Activated CD8-positive, alpha-beta T cell treated with anti-CD3 and anti-CD28 coated beads, Interleukin-2, amount 10 ng/mL, durations not matched to agents 7 days and 5 days (primary cell): ENCODE data around the gene CDC42BPG. TPM values are rescaled to one million over a fixed set of nuclear protein-coding genes. Genes with fewer than 3 reads are reported as not detected.

Experiments used
- ATAC-seq: fragments of 150-1000 bp; cut with Tn5 transposase; one replicate; pipeline ENCODE4 v1.10.0; 2021; ENCODE audit warnings: moderate library complexity
- CTCF ChIA-PET: fragments of 350-600 bp; sonication (Branson Sonifier 250); formaldehyde crosslinking; loops from one replicate; lab custom pipeline; 2021; ENCODE audit warnings: antibody characterized with exemption; lab: Charles Lee
- POLR2A ChIA-PET: fragments of 350-600 bp; sonication (Branson Sonifier 250); formaldehyde crosslinking; loops from one replicate; lab custom pipeline; 2021; ENCODE audit warnings: antibody characterized with exemption; lab: Charles Lee
- DNase-seq: peaks from one replicate; pipeline ENCODE4 v3.0.0-alpha.2; 2020
- H3K27ac Mint-ChIP-seq: one replicate; pipeline ENCODE4 v1.8.0; 2021; ENCODE audit warnings: mild to moderate bottlenecking, mixed read lengths
- H3K27me3 Mint-ChIP-seq: one replicate; pipeline ENCODE4 v1.8.0; 2021; ENCODE audit warnings: low read depth, mixed read lengths
- H3K36me3 Mint-ChIP-seq: one replicate; pipeline ENCODE4 v1.8.0; 2021; ENCODE audit warnings: low read depth, mixed read lengths
- H3K4me1 Mint-ChIP-seq: one replicate; pipeline ENCODE4 v1.8.0; 2021; ENCODE audit warnings: low read depth, mixed read lengths
- H3K4me3 Mint-ChIP-seq: one replicate; pipeline ENCODE4 v1.8.0; 2021; ENCODE audit warnings: mild to moderate bottlenecking, mixed read lengths
- H3K9me3 Mint-ChIP-seq: one replicate; pipeline ENCODE4 v1.8.0; 2022; ENCODE audit warnings: mixed read lengths; ENCODE audit not compliant: insufficient read depth
- total RNA-seq, 2 experiments: library from RNA; stranded (reverse); gene quantifications; one replicate each; pipeline ENCODE4 v1.2.3, GENCODE V29; 2021

CDC42BPG gene
- total RNA-seq, 2 experiments from 2014 or later, result 0.61 to 1.2 TPM

DNA sequence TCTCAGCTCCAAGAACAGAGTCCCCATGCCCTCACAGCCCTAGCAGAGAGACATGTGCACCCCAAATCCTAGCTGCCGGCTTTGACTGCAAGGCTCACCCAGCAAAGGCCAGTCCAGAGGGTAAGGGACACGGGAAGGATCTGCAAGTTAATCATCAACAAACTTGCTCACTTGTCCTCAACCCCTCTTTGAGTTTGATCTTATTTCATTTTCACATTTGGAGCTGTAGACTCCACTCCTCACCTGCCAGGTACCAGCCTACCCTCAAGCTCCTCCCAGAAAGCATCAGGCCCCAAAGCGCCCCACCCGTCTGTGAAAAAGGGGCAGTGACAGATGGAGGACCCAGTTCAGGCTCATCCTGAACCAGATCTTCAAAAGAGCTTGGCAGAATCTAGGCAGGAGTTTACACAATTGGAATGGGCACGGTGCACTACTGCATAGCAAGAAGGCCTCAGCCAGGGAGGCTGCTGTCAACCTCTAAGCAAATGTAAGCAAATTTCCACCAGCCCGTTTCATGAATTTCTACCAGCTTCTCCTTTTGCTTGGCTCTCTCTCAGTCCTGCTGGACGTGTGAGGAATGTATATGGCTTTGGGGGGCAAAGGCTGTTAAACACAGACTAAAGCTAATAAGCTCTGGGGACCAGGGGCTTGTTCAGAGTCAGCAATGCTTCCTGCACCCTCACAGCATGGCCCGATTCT is 28.5 kb upstream of the CDC42BPG start:
- ChIA-PET CTCF (interaction anchor here (9.6 to 15.0 kb wide), 3 partner anchors 10 to 23 kb away, joined by 127 to 306 read pairs (median 211); partner anchors contain the start of gene CDC42BPG), POLR2A (interaction anchor here (0.6 to 14.9 kb wide), 5 partner anchors 13 to 512 kb away, joined by 3 to 469 read pairs (median 4); partner anchors contain the start of gene CDC42BPG)
- DNase-seq (no peak), ATAC-seq (no peak)
- peaks cover 79% of the 10 kb centered on the region for H3K36me3 Mint-ChIP-seq
- H3K4me1 Mint-ChIP-seq, result peaks cover 74% of the 10 kb centered on the region
- H3K4me3 Mint-ChIP-seq, result peak overlapping the region; percentile 36
- H3K27ac Mint-ChIP-seq, result peak overlapping the region; percentile 84
- H3K9me3 Mint-ChIP-seq, result no peaks in the 10 kb centered on the region
- H3K27me3 Mint-ChIP-seq, result no peaks in the 10 kb centered on the region

DNA sequence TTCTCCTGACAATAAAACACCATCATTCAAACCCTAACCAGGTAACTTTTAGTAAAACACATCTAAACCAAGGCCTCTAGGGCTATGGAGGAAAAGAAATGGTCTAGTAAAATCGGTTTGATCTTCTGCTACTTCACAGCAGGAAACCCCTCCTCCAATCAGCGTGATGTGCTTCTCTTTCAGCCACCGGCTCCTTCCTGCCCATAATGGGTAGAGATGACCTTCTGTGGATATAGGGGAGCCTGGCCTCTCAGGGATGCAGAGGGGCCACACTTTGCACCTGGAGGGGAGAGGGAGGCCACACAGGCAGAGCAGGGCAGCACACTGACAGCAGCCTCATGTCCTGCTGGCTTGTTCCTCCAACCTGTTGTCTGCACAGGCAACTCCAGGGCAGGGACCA is 27.0 kb upstream of the CDC42BPG start:
- DNase-seq (no peak), ATAC-seq (no peak)
- peaks cover 74% of the 10 kb centered on the region for H3K36me3 Mint-ChIP-seq
- peak overlapping the region; percentile 90 for H3K27ac Mint-ChIP-seq
- no peaks in the 10 kb centered on the region for H3K9me3 Mint-ChIP-seq
- peak overlapping the region; percentile 71 for H3K4me3 Mint-ChIP-seq
- H3K4me1 Mint-ChIP-seq, result peaks cover 84% of the 10 kb centered on the region
- ChIA-PET CTCF (interaction anchor here (12.4 to 15.0 kb wide), 2 partner anchors 9 to 21 kb away, joined by 211 to 306 read pairs; partner anchors contain the start of gene CDC42BPG), POLR2A (interaction anchor here (14.9 kb wide), 1 partner anchor 14 kb away, joined by 469 read pairs; the partner anchor contains the start of gene CDC42BPG)
- no peaks in the 10 kb centered on the region for H3K27me3 Mint-ChIP-seq

DNA sequence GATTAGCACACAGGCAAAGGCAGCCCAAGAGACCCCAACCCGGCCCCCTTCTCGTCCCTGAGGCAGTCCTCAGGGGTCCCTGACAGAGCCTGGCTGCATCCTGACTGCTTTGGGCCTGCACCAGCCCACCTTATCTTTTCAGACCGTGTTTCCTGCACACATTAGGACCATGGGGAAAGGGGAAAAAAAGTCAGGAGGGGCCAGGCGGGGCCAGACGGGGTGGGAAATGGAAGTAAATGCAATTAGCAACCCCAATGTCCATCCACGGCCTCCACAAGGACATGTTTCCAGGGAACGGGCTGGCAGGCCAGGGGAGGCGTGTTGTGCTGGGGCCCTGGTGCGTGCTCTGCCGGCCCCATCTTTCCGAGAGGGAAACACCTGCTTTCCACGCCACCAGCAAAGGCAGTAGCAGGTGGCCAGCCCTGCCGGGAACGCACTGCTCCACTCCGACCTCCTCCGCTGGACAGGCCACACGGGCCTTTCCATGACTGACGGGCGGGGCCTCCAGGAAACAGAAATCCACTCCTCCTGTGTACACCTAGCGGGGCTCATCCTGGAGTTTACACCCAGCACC is 26.5 kb upstream of the CDC42BPG start:
- POLR2A ChIA-PET, result interaction anchor here (0.9 to 27.1 kb wide), 3 partner anchors 8 to 92 kb away, joined by 3 to 469 read pairs (median 11); partner anchors contain the start of gene EHD1
- Mint-ChIP-seq H3K27ac (peak overlapping the region; percentile 90), H3K36me3 (peaks cover 72% of the 10 kb centered on the region), H3K4me3 (peak overlapping the region; percentile 71), H3K27me3 (no peaks in the 10 kb centered on the region), H3K4me1 (peaks cover 89% of the 10 kb centered on the region), H3K9me3 (no peaks in the 10 kb centered on the region)
- no peak for DNase-seq
- CTCF ChIA-PET, result interaction anchor here (2.1 to 16.5 kb wide), 4 partner anchors 9 to 21 kb away, joined by 10 to 323 read pairs (median 54); partner anchors contain the start of gene CDC42BPG
- ATAC-seq, result no peak

DNA sequence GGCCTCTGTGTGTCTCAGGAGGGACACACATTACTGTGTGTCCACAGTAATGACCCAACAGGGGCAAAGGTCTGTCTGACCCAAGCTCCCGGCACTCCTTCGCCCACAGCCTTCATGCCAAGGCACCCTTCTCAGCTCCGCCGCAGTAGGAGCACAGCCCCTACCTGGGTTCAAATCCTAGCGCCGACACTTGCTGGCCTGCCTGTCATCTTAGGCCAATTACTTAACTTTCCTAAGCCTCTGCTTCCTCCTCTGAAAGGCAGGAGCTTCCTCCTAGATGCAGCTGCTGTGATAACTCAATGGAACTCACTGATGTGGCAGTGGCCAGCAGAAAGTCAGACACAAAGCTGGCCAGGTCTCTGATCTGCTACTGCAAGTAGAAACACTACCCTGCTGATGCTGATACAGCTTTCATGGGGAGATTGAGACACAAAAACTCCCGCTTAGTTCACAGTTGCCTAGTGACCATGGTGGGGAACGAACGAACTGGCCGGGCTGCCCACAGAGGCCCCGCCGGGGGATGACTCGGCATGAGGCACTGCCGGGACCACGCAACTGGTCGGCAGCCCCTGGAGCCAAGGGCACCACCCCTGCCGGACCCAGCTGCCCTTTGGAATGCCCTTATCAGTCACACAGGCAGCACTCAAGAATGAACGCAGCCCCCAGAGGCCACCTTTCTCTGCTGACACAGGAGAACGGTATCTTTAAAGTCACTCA is 25.9 kb upstream of the CDC42BPG start:
- Mint-ChIP-seq H3K36me3 (peaks cover 71% of the 10 kb centered on the region), H3K9me3 (no peaks in the 10 kb centered on the region), H3K4me1 (peaks cover 89% of the 10 kb centered on the region), H3K27ac (peak overlapping the region; percentile 86), H3K4me3 (peak overlapping the region; percentile 48), H3K27me3 (no peaks in the 10 kb centered on the region)
- CTCF ChIA-PET, result interaction anchor here (2.1 to 16.5 kb wide), 4 partner anchors 9 to 20 kb away, joined by 10 to 323 read pairs (median 54); partner anchors contain the start of gene CDC42BPG
- ATAC-seq (no peak), DNase-seq (no peak)
- POLR2A ChIA-PET, result interaction anchor here (0.9 to 27.1 kb wide), 4 partner anchors 9 to 92 kb away, joined by 3 to 469 read pairs (median 22); partner anchors contain the start of gene EHD1

DNA sequence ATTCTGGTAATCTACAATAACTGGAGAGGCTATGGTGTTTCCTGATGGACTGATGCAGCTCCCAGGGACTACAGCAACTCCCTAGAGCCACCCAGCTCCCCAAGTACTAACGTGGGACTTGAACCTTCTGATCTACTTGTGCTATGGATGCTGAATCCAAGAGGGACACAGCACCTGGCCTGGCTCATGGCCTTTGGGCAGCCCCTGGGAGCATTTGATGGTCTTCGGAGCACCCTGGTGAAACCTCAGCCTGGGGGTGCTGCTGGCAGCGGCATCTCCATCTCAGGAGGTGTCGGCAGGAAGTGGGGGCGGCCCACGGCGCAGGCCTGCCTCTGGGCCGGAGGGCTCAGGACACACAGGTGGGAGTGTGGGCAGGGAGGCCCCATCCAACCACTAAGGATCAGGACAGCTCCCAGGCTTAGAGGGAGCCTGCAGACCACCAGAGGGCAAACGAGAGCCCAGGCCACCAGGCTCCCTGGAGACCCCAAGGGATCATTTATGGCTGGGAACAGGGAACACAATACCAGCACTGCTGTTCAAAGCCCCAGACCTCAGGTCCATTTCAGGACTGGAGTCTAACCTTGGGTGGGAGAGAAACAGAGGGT is 25.2 kb upstream of the CDC42BPG start:
- no peaks in the 10 kb centered on the region for H3K9me3 Mint-ChIP-seq
- POLR2A ChIA-PET, result interaction anchor here (0.9 to 27.1 kb wide), 5 partner anchors 9 to 22 kb away, joined by 3 to 469 read pairs (median 11); partner anchors contain the start of gene EHD1
- peaks cover 65% of the 10 kb centered on the region for H3K36me3 Mint-ChIP-seq
- peak overlapping the region; percentile 86 for H3K27ac Mint-ChIP-seq
- peak overlapping the region; percentile 49 for H3K4me3 Mint-ChIP-seq
- H3K4me1 Mint-ChIP-seq, result peaks cover 89% of the 10 kb centered on the region
- DNase-seq, result no peak
- no peaks in the 10 kb centered on the region for H3K27me3 Mint-ChIP-seq
- peak; percentile 45 for ATAC-seq
- CTCF ChIA-PET, result interaction anchor here (1.0 to 16.5 kb wide), 8 partner anchors 8 to 225 kb away, joined by 3 to 323 read pairs (median 16); partner anchors contain the start of genes CDC42BPG and EHD1

DNA sequence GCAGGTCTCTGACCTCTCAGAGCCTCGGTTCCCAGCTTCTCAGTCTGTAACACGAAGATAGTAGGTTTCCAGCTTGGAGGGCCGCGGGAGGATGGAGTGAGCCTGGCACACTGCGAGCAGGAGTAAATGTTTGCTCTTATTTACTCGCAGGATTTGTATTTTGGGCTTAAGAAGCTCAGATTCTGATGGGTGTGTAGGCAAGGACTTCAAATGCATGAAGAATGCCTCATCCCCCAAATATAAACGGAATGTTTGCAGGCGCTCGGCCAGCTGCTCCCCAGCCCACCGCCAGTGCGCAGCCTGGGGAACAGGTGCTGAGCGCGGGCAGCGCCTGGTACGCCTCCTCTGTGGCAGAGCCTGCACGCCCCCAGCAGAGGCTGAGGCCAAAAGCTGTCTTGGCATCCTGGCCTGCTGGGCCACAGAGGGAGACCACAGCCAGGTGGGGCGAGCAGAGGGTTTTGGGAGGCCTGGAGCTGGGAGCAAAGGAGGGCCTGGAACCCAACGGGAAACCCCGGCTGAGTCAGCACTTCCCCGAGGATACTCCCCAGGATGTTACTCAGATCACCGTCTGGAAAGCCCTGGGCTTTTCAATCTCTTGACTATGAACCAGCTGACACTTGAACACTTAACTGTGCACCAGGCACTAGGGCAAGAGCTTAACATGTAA is 24.6 kb upstream of the CDC42BPG start:
- Mint-ChIP-seq H3K4me1 (peaks cover 89% of the 10 kb centered on the region), H3K27me3 (no peaks in the 10 kb centered on the region), H3K27ac (peak overlapping the region; percentile 86), H3K9me3 (no peaks in the 10 kb centered on the region), H3K4me3 (peak overlapping the region; percentile 49), H3K36me3 (peaks cover 58% of the 10 kb centered on the region)
- POLR2A ChIA-PET, result interaction anchor here (0.9 to 27.1 kb wide), 5 partner anchors 9 to 21 kb away, joined by 3 to 469 read pairs (median 11); partner anchors contain the start of gene EHD1
- DNase-seq, result no peak
- CTCF ChIA-PET, result interaction anchor here (1.0 to 16.5 kb wide), 10 partner anchors 8 to 226 kb away, joined by 3 to 323 read pairs (median 8); partner anchors contain the start of genes CDC42BPG and EHD1
- peak; percentile 37 for ATAC-seq

DNA sequence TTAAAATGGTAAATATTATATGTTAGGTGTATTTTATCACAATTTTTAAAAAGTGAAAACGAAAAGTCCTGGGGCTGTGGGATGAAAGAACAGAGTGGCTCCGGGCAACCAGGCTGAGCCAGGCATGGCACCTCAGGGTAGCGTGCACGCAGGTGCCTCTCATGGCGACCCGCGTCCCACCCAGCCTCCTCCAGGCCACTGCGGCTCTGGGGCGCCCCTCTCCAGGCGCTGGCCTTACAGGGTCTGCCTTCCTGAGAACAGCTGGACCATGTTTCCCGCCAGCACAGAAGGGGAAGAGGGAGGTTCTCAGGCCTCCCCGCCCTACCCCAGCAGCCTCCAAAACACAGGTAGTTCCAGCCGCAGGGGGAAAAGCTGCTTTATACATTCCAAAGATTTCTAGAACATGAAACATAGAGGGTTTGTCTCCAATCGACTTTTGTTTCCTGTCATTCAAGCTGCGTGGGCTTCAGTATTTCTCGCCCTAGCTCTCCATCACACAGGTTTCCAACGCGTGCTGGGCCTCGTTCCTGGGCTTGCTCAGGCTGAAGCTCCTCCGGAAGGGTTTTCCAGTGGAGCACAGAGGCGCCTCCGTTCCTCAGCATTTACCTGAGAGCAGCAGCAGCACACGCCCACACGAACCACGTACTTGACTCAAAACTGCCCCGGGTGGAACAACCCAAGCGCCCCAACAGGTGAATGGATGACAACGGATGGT is 23.5 kb upstream of the CDC42BPG start:
- DNase-seq (no peak), ATAC-seq (no peak)
- ChIA-PET POLR2A (interaction anchor here (1.6 to 27.1 kb wide), 4 partner anchors 8 to 20 kb away, joined by 11 to 469 read pairs (median 22); partner anchors contain the start of gene EHD1), CTCF (interaction anchor here (1.2 to 16.5 kb wide), 7 partner anchors 9 to 26 kb away, joined by 3 to 323 read pairs (median 23); partner anchors contain the start of genes CDC42BPG and EHD1)
- H3K27me3 Mint-ChIP-seq, result no peaks in the 10 kb centered on the region
- H3K27ac Mint-ChIP-seq, result peak overlapping the region; percentile 86
- H3K36me3 Mint-ChIP-seq, result peaks cover 51% of the 10 kb centered on the region
- peaks cover 93% of the 10 kb centered on the region for H3K4me1 Mint-ChIP-seq
- no peaks in the 10 kb centered on the region for H3K9me3 Mint-ChIP-seq
- peak overlapping the region; percentile 49 for H3K4me3 Mint-ChIP-seq

DNA sequence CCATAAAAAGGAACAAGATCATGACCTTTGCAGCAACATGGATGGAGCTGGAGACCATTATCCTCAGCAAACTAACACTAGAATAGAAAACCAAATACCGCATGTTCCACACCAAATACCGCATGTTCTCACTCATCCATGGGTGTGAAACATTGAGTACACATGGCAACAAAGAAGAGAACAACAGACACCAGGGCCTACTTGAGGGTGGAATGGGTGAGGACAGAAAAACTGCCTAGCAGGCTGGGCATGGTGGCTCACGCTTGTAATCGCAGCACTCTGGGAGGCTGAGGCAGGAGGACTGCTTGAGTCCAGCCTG is 21.7 kb upstream of the CDC42BPG start:
- Mint-ChIP-seq H3K36me3 (peaks cover 45% of the 10 kb centered on the region), H3K4me3 (no peak overlapping the region)

DNA sequence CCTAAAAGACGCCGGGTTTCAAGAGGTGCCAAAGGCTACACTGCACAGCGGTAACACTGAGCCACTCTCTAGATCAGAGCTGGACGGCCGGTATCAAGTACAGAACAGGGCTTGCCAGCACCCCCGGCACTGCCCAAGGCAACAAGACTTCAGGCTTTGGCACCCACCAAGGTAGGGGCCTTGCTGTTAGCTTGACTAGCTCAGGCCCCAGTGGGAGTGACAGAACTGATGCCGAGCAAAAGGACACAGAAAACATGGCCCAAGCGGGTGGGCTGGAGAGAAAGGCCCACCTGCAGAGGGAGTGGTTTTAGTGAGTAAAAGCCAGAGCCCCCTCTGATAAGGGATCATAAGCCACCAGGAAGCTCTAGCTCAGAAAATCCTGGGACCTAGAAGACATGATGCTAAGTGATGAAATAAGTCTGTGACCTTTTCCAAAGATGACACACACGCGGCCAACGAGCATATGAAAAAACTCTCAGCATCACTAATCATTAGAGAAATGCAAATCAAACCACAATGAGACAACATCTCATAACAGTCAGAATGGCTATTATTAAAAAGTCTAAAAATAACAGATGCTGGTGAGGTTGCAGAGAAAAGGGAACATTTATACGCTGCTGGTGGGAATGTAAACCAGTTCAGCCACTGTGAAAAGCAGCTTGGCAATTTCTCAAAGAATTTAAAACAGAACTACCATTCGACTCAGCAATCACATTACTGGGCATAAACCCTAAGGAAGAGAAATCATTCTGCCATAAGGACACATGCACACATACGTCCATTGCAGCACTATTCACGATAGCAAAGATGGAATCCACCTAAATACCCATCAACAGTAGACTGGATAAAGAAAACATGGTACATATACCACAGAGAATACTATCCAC is 21.1 kb upstream of the CDC42BPG start:
- H3K27me3 Mint-ChIP-seq, result no peaks in the 10 kb centered on the region
- ChIA-PET POLR2A (interaction anchor here (0.7 to 27.1 kb wide), 3 partner anchors 13 to 1600 kb away, joined by 3 to 469 read pairs (median 109); partner anchors contain the start of gene EHD1), CTCF (interaction anchor here (0.8 to 16.5 kb wide), 4 partner anchors 12 to 29 kb away, joined by 3 to 323 read pairs (median 143); partner anchors contain the start of genes CDC42BPG and EHD1)
- no peaks in the 10 kb centered on the region for H3K9me3 Mint-ChIP-seq
- peak overlapping the region; percentile 94 for H3K27ac Mint-ChIP-seq
- peaks cover 45% of the 10 kb centered on the region for H3K36me3 Mint-ChIP-seq
- ATAC-seq (no peak), DNase-seq (no peak)
- peaks cover 94% of the 10 kb centered on the region for H3K4me1 Mint-ChIP-seq
- peak overlapping the region; percentile 63 for H3K4me3 Mint-ChIP-seq

More for the DNA sequence above, 21.7 kb upstream of the CDC42BPG start:
- peaks cover 93% of the 10 kb centered on the region for H3K4me1 Mint-ChIP-seq
- no peaks in the 10 kb centered on the region for H3K9me3 Mint-ChIP-seq
- peak overlapping the region; percentile 94 for H3K27ac Mint-ChIP-seq
- no peaks in the 10 kb centered on the region for H3K27me3 Mint-ChIP-seq
- CTCF ChIA-PET, result interaction anchor here (4.8 to 16.5 kb wide), 4 partner anchors 7 to 24 kb away, joined by 34 to 323 read pairs (median 143); partner anchors contain the start of genes CDC42BPG and EHD1
- POLR2A ChIA-PET, result interaction anchor here (0.7 to 27.1 kb wide), 2 partner anchors 13 to 1599 kb away, joined by 3 to 469 read pairs; partner anchors contain the start of gene EHD1
- no peak for DNase-seq
- no peak for ATAC-seq
